Neural progenitor cell (in vitro differentiated cells): Measurements from ENCODE around the gene PPP2CA.

Source experiments
- CTCF ChIP-seq: fragments of 200-600 bp; sonication (generic); IDR thresholded peaks from 2 replicates; pipeline ENCODE4 v1.5.1; 2017; ENCODE audit warnings: antibody characterized with exemption, mild to moderate bottlenecking
- EZH2 ChIP-seq: fragments of 200-600 bp; sonication (generic); IDR thresholded peaks from 2 replicates; pipeline ENCODE4 v1.6.1; 2017; ENCODE audit warnings: antibody characterized with exemption, mild to moderate bottlenecking, moderate library complexity

GRCh38 chr5:134245692-134246091, 19.8 kb upstream of the PPP2CA start:
- no peak for TF ChIP-seq CTCF
- no peak for TF ChIP-seq EZH2
